ENCODE data around the gene PRH1.

Gene PRH1

GRCh38 chr12:10910380-10910779 lies 26.3 kb upstream of the PRH1 start:
- H3K4me2 ChIP-seq (ENCODE audit: low read length) = no peak overlapping the region
- H3K36me3 ChIP-seq (replicated peaks; ENCODE audit: low read depth, low read length) = peaks cover 3% of the 10 kb centered on the region
- H3K27me3 ChIP-seq (ENCODE audit: low read depth, low read length) = no peaks in the 10 kb centered on the region
- H3K9me3 ChIP-seq (ENCODE audit: insufficient read depth, low read length) = no peaks in the 10 kb centered on the region
- H3K4me3 ChIP-seq (ENCODE audit: low read length) = no peak overlapping the region
- H4K20me1 ChIP-seq (ENCODE audit: insufficient read depth, low read length) = no peaks in the 10 kb centered on the region
- TF ChIP-seq EZH2phosphoT487 (IDR thresholded peaks at IDR 0.05; ENCODE audit: low read depth) = no peak
- TF ChIP-seq, protein P1, sequence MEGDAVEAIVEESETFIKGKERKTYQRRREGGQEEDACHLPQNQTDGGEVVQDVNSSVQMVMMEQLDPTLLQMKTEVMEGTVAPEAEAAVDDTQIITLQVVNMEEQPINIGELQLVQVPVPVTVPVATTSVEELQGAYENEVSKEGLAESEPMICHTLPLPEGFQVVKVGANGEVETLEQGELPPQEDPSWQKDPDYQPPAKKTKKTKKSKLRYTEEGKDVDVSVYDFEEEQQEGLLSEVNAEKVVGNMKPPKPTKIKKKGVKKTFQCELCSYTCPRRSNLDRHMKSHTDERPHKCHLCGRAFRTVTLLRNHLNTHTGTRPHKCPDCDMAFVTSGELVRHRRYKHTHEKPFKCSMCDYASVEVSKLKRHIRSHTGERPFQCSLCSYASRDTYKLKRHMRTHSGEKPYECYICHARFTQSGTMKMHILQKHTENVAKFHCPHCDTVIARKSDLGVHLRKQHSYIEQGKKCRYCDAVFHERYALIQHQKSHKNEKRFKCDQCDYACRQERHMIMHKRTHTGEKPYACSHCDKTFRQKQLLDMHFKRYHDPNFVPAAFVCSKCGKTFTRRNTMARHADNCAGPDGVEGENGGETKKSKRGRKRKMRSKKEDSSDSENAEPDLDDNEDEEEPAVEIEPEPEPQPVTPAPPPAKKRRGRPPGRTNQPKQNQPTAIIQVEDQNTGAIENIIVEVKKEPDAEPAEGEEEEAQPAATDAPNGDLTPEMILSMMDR (IDR thresholded peaks at IDR 0.05; ENCODE audit: low read depth, low read length) = no peak
- H3K4me1 ChIP-seq (ENCODE audit: low read length) = no peaks in the 10 kb centered on the region
- no peak overlapping the region for H3K9ac ChIP-seq (ENCODE audit: low read length)
- no peaks in the 10 kb centered on the region for H3K79me2 ChIP-seq (ENCODE audit: low read length)
- no peak overlapping the region for H3K27ac ChIP-seq (ENCODE audit: low read length)
- H2AFZ ChIP-seq (ENCODE audit: low read depth, low read length) = no peak overlapping the region

DNA sequence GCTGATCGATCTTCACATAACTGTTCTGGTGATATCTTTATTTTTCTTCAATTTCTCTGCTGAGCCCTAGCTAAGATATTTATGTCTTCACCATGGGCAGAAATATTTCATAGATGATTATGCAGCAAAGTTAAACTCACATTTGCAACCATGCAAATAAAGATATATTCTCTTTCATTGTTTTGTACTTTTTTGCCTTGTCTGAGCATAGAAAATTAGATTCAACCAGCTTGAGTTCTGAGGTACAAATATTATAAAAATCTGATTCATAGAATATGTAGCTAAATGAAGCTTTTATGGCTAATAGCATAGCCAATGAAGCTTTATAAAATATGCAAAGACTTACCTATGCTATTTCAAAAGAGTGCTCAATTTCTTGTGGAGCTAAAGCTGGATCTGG lies 25.4 kb upstream of the PRH1 start, which contains the start of gene TAS2R13:
Gene TAS2R13, minus strand, starts transcription at position 101 of the 400 bp plus-strand sequence. CDS start 264 bp downstream, outside the sequence.
- Histone ChIP-seq H3K4me3 (ENCODE audit: low read length) (no peak within 1 kb of the TSS), H3K4me2 (ENCODE audit: low read length) (no peak within 1 kb of the TSS), H3K9ac (ENCODE audit: low read length) (no peak within 1 kb of the TSS), H2AFZ (ENCODE audit: low read depth, low read length) (no peak within 1 kb of the TSS), H3K4me1 (ENCODE audit: low read length) (no peaks in the 10 kb centered on the region), H3K36me3 (replicated peaks; ENCODE audit: low read depth, low read length) (peaks cover 3% of the 10 kb centered on the region), H3K79me2 (ENCODE audit: low read length) (no peaks in the 10 kb centered on the region), H3K27me3 (ENCODE audit: low read depth, low read length) (no peaks in the 10 kb centered on the region), H4K20me1 (ENCODE audit: insufficient read depth, low read length) (no peaks in the 10 kb centered on the region), H3K27ac (ENCODE audit: low read length) (no peak within 1 kb of the TSS), H3K9me3 (ENCODE audit: insufficient read depth, low read length) (no peaks in the 10 kb centered on the region)
- TF ChIP-seq, protein P1 (IDR thresholded peaks at IDR 0.05; ENCODE audit: low read depth, low read length) = no peak
- TF ChIP-seq EZH2phosphoT487 (IDR thresholded peaks at IDR 0.05; ENCODE audit: low read depth) = no peak

GRCh38 chr12:10904686-10905085 lies 20.6 kb upstream of the PRH1 start:
- Histone ChIP-seq H3K9ac (ENCODE audit: low read length) (no peak overlapping the region), H4K20me1 (ENCODE audit: insufficient read depth, low read length) (no peaks in the 10 kb centered on the region), H3K4me2 (ENCODE audit: low read length) (no peak overlapping the region), H3K27me3 (ENCODE audit: low read depth, low read length) (no peaks in the 10 kb centered on the region), H2AFZ (ENCODE audit: low read depth, low read length) (no peak overlapping the region), H3K9me3 (ENCODE audit: insufficient read depth, low read length) (no peaks in the 10 kb centered on the region), H3K4me3 (ENCODE audit: low read length) (no peak overlapping the region), H3K79me2 (ENCODE audit: low read length) (no peaks in the 10 kb centered on the region), H3K36me3 (replicated peaks; ENCODE audit: low read depth, low read length) (peaks cover 3% of the 10 kb centered on the region), H3K27ac (ENCODE audit: low read length) (no peak overlapping the region), H3K4me1 (ENCODE audit: low read length) (no peaks in the 10 kb centered on the region)
- TF ChIP-seq EZH2phosphoT487 (IDR thresholded peaks at IDR 0.05; ENCODE audit: low read depth) = no peak
- TF ChIP-seq, protein P1 (IDR thresholded peaks at IDR 0.05; ENCODE audit: low read depth, low read length) = no peak

DNA sequence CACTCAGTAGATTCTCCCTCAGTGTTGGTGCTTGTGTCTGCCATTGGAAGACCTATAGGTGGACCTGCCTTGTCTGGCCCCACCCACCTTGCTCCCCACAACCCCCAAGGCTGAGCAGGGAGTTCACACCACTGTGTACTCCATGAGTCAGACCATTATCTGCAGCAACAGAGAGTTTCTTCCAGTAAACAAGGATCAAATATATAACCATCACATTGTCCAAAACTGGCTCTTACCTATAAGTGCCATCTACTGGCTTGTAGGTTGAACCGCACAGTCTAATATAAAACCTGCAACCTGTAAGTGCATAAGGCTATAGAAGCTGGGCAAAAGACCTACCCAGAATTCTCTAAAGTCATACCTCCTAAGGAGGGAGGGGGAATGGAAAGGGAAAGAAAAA lies 17.4 kb upstream of the PRH1 start:
- Histone ChIP-seq H3K9me3 (ENCODE audit: insufficient read depth, low read length) (no peaks in the 10 kb centered on the region), H3K4me2 (ENCODE audit: low read length) (no peak overlapping the region), H3K4me3 (ENCODE audit: low read length) (no peak overlapping the region), H2AFZ (ENCODE audit: low read depth, low read length) (no peak overlapping the region), H3K36me3 (replicated peaks; ENCODE audit: low read depth, low read length) (peaks cover 3% of the 10 kb centered on the region), H3K4me1 (ENCODE audit: low read length) (no peaks in the 10 kb centered on the region), H4K20me1 (ENCODE audit: insufficient read depth, low read length) (no peaks in the 10 kb centered on the region), H3K27ac (ENCODE audit: low read length) (no peak overlapping the region), H3K27me3 (ENCODE audit: low read depth, low read length) (no peaks in the 10 kb centered on the region), H3K79me2 (ENCODE audit: low read length) (no peaks in the 10 kb centered on the region), H3K9ac (ENCODE audit: low read length) (no peak overlapping the region)
- no peak for TF ChIP-seq EZH2phosphoT487 (IDR thresholded peaks at IDR 0.05; ENCODE audit: low read depth)
- TF ChIP-seq, protein P1 (IDR thresholded peaks at IDR 0.05; ENCODE audit: low read depth, low read length) = peak; percentile 33

Measured in OCI-LY3 (cell line).